PC-9 (cell line): ENCODE results near the gene SIRT2.

ENCODE experiments used
- CTCF ChIP-seq: fragments of 200-600 bp; sonication (generic); conservative IDR thresholded peaks from 2 replicates; pipeline ENCODE4 v1.6.1; 2017; ENCODE audit warnings: mixed run types, antibody characterized with exemption, mild to moderate bottlenecking, moderate library complexity
- EZH2 ChIP-seq: fragments of 200-600 bp; sonication (generic); IDR thresholded peaks from 2 replicates; pipeline ENCODE4 v1.8.0; 2017; ENCODE audit warnings: antibody characterized with exemption, low read depth

- TF ChIP-seq EZH2, result no peak
- TF ChIP-seq CTCF, result no peak
These were observed 21.4 kb downstream of the SIRT2 start, which contains the start of gene RINL for GRCh38 chr19:38877781-38878574.
